HG03097 (cell line): ENCODE measurements around the gene LAMP1.
"Not testable (repeated sequence)": the region's sequence is repeated elsewhere in the genome, so short reads cannot be mapped to it uniquely, and the experiment has no call there.

Experiments
- ATAC-seq: cut with Tn5 transposase; IDR thresholded peaks from one replicate; pipeline ENCODE4 v1.9.1; 2021; ENCODE audit not compliant: unreplicated experiment, low FRiP score

Gene LAMP1

GRCh38 chr13:113351514-113352026 lies 54.5 kb downstream of the LAMP1 start:
- no peak for ATAC-seq

DNA sequence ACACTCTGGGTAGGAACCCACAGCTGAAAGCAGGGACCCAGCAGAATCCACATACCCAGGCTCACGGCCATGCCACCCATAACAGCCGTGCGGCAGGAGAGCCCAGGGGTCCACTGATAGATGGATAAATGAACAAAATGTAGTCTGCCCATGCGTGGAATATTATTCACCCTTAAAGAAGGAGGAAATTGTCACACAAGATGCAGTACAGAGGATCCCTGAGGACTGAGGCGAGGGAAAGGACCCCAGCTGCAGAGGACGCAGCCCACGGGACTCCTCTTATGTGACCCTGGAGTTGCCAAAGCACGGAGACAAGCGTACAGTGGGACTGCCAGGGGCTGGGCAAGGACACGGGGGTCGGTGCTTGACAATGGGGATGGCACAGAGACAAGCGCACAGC lies 56.2 kb downstream of the LAMP1 start:
- ATAC-seq, result no peak

DNA sequence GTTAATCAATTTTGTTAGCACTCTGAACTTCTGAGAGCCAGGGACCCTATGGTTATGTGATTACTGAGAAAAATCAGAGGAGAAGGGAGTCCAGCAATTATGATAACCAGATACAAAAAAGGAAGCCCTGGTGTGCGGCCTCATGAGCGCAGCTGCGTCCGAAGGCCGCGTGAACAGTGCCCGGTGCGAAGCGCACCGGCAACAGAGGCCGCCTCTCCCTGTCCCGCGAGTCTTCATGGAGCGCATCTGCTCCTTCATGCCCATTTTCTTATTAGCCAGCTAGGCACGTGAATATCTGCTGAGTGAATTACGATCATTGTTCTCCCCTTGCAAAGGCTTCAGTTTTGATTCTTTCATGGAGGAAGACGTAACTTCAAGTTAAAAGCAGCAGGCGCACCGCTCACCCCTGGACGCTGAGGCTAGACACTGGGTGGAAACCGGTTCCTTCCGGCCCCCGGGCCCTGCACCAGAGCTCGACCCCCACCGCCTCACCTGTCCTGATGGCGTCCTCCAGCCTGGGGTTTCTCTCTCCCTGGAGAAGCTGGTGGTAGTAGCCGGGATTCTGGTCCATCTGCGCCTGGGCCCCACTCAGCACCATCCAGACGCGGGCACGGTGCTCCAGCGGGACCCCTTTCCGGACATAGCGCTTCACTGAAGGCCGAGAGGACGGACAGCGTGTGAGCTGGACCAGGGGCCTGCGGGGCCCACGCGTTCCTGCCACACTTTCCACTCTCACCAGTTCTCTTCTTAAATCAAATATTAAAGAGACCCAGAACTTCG lies 58.0 kb downstream of the LAMP1 start:
- ATAC-seq, result no peak

- no peak for ATAC-seq
Observed at GRCh38 chr13:113355621-113356020, 58.6 kb downstream of the LAMP1 start.

DNA sequence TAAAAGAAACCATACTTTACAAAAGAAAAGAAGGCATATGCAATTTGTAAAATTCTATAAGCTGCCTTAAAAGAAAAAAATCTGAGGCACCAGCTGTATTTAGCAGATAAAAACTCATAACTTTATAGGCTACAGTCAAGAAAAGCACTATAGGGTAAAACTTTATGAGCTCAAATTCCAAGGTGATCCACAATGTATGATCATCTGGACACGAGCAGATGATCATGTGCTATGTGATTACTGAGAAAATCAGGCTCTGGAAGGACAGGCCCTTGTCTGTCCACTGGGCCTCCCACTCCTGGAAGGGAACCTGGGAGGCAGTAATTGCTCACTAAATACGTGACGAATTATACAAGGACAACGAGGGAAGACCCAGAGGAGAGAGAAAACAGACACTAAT lies 59.6 kb downstream of the LAMP1 start:
- no peak for ATAC-seq

GRCh38 chr13:113357529-113357928 lies 60.5 kb downstream of the LAMP1 start:
- no peak for ATAC-seq

DNA sequence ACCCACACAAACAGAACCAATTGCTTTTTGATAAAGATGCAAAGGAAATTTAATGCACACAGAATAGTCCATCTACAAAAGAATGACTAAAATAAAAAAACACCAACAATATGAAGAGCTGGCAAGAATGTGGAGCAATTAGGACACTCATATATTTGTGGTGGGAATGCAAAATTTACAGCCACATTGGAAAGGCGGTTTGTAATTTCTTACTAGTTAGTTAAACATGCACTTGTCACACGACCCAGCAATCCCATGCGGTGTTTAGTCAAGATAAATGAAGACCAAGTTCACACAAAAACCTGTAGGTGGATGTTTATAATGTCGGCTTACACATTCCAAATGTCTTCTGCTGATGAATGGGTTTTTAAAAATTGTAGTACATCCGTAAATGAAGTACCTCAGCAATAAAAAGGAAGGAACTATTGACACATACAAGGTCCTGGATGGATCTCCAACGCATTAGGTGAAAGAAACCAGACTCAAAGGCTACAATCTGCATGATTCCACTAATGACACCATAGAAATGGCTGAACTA lies 61.7 kb downstream of the LAMP1 start:
- no peak for ATAC-seq

GRCh38 chr13:113359571-113359970 lies 62.5 kb downstream of the LAMP1 start:
- ATAC-seq, result no peak

GRCh38 chr13:113360446-113360845 lies 63.4 kb downstream of the LAMP1 start:
- ATAC-seq, result no peak

DNA sequence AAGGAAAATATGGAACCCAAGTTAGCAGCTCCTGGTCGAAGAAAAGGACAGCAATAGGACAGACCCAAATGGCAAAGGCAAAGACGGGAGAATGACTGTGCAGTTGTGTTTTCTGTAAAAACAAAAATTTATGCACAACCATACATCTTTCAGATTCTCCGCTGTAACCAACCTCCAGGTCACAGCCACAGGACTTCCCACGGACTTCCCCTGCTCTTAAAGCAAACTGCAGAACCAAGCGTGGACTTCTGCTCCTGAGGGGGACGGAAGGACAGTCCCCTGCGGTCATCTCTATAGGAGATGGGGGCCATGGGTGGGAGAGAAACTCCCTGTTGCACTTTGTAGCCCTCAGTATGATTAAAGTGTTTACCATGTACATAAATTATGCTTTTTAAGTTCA lies 64.4 kb downstream of the LAMP1 start:
- ATAC-seq, result no peak

- ATAC-seq, result no peak
Observed at GRCh38 chr13:113364311-113364889, 67.4 kb downstream of the LAMP1 start.

DNA sequence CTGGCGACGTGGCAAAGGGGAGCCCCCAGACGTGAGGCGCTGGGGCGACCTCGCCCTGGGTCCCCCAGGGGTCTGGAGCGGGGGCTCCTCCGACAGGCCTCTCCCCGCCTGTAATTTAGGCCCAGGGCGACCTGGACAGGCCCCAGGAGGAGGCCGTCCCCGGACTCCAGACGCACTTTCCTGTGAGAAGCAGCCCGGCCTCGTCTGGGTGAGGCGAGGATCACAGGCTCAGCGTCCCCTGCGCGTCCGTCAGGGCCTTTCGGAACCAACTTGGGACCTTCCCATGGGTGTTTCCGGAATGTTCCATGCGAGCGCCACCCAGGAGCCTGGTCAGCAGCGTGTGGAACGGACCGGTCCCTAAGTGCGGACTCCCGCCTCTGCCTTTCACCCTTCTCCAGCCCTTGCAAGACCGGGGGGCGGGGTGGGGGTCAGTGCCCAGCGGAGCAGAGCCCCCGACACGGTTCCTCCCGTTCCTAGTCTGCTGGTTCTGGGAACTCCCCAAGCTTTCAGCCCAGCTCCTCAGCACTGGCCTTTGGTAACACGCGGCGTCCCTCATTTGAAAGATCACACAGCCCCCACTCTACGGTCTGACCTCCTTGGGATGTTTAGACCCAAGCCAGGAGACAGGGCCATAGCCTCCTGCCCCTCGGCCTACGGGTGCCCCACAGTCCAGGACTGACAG lies 68.0 kb downstream of the LAMP1 start:
- no peak for ATAC-seq

- no peak for ATAC-seq
Observed at GRCh38 chr13:113365583-113365970, 68.5 kb downstream of the LAMP1 start.

DNA sequence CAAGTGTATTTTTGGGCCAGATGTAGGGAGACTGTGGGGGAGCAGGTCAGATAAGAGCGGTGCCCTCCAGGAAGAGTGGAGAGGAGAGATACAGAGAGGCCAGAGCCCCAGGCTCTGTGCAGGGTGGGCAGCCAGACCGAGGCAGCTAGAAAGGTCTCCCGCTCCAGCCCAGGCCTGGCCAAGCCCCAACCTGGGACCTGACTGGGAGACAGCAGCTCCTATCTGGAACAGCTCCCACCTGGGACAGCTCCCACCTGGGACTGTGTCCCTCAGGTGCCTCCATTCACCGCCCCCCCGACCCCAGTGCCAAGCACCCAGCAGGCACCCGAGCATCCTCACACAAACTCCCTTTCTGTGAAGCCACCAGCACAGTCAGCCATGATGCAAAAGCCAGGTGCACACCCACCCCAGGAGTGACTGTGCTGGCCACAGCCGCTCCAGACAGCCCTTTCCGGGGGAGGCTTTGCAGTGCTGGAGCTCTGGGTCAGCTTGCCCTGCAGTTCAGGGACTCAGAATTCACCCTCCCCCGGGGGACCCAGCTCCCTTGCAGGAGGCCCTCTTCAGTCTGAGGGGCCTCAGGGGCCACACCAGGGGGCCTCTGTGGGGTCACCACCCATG lies 69.0 kb downstream of the LAMP1 start:
- no peak for ATAC-seq

GRCh38 chr13:113367020-113367560 lies 70.1 kb downstream of the LAMP1 start:
- no peak for ATAC-seq

DNA sequence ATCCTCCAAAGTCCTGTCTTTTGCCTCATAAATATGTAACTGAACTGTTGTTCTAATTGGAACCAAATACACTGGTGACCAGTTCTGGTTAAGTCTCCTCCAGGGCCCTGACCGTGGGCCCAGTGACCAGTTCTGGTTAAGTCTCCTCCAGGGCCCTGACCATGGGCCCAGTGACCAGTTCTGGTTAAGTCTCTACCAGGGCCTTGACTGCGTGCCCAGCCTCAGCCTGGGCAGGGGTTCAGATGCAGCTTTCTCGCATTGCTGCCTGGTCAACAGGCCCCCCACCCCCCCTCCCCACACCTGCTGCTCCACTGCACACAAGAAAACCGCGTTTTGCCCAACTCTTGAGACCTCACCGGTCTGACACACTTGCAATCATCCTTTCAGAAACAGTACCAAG lies 70.7 kb downstream of the LAMP1 start:
- ATAC-seq, result no peak

DNA sequence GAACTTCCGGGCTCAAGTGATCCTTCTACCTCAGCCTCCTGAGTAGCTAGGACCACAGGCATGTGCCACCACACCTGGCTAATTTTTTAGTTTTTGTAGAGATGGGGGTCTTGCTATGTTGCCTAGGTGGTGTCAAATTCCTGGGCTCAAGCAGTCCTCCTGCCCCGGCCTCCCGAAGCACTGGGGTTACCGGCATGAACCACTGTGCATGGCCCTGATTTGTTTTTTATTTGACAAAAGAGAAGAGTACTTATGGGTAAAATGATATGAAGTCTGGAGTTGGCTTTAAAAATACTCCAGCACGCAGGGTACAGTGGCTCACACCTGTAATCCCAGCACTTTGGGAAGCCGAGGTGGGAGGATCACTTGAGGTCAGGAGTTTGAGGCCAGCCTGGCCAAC lies 71.3 kb downstream of the LAMP1 start:
- ATAC-seq, result not testable (repeated sequence)

DNA sequence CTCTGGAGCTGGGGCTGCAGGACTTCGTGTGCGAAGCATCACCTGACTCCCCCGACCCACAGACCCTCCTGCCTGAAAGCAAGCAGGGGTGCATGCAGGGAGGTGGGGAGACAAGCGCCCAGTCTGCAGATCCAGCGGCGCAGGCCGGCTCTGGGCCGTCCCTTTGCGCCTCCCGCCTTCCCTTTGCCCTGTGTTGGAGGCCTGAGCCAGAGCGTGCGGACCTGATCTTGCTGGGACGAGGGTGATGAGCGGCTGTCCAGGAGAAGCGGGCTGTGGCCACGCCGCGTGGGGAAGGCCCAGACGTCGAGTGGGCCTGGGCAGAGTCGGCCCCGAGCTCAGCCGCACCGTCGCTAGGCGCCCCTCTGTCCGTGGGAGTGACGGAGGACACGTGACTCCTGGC lies 72.2 kb downstream of the LAMP1 start:
- no peak for ATAC-seq

DNA sequence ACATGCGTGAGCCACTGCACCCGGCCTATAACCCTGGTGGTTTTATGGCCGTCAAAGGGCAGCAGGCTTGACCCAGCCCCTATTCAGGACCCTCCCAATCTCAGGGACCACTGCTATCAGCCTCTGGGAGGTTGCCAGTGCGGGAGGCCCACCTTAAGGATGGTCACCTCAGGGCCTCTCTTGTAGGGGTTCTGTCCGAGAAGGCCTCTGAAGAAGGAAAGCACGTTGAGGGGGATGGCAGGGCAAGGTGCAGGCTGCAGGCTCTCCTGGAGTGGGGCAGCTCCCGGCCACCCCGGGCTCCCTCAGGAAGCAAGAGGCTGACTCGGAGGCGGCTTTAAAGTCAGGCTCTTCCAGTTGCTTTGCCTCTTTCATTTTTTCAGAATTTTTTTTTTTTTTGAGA lies 72.8 kb downstream of the LAMP1 start:
- ATAC-seq, result no peak

DNA sequence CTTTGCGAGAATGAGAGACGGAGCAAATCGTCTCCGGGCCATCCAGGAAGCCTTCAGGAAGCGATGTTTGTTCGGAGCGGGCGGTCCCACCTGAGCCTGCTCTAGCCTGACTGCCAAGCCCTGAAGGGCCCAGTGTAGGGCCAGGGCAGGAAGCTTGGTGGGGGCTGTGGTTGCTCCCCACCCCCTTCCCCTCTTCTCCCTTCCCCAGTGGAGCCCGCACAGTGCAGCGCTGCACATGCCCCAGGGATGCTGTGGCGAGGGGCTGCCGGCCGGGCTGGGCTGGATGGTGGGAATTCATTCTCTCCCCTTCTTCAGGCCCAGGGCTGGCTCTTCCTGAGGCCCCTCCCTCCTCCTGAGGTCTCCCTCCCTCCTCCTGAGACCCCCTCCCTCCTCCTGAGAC lies 74.0 kb downstream of the LAMP1 start:
- no peak for ATAC-seq

GRCh38 chr13:113371701-113372100 lies 74.7 kb downstream of the LAMP1 start:
- not testable (repeated sequence) for ATAC-seq
